ENCODE results near the gene ABTB2.

DNA sequence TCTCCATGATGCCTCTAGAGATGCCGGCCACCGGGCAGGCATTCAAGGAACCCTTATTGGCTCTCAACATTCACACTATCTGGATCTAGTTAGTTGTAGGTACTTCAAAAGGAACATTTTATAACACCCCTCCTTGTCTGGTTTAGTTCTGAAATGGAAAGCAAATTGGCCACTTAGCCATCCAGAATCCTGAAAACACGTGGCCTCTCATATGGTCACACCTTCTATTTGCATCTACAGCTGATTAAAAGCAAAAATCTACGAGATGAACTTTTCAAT is 29.2 kb downstream of the ABTB2 start:
- TF ChIP-seq, protein P1, sequence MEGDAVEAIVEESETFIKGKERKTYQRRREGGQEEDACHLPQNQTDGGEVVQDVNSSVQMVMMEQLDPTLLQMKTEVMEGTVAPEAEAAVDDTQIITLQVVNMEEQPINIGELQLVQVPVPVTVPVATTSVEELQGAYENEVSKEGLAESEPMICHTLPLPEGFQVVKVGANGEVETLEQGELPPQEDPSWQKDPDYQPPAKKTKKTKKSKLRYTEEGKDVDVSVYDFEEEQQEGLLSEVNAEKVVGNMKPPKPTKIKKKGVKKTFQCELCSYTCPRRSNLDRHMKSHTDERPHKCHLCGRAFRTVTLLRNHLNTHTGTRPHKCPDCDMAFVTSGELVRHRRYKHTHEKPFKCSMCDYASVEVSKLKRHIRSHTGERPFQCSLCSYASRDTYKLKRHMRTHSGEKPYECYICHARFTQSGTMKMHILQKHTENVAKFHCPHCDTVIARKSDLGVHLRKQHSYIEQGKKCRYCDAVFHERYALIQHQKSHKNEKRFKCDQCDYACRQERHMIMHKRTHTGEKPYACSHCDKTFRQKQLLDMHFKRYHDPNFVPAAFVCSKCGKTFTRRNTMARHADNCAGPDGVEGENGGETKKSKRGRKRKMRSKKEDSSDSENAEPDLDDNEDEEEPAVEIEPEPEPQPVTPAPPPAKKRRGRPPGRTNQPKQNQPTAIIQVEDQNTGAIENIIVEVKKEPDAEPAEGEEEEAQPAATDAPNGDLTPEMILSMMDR (IDR thresholded peaks at IDR 0.05) = no peak
- TF ChIP-seq POLR2AphosphoS5 (IDR thresholded peaks at IDR 0.05) (no peak), POLR2A (IDR thresholded peaks at IDR 0.05) (no peak)
